Keratinocyte (primary cell): Measurements from ENCODE around the gene EXD3.

Experiments
- EZH2 ChIP-seq: IDR thresholded peaks from one replicate; pipeline ENCODE4 v1.6.1; 2012; ENCODE audit warnings: inconsistent platforms, mild to moderate bottlenecking, low read length, moderate library complexity
- TF ChIP-seq, protein P1 (sequence below), 3 experiments: IDR thresholded peaks in 1 of 3; conservative IDR thresholded peaks in 1 of 3; optimal IDR thresholded peaks in 1 of 3; 2 replicates in 2 of 3; 3 replicates in 1 of 3; pipeline versions ENCODE3 to v1.5.1; 2011; ENCODE audit warnings: low read length in 3 of 3, mild to moderate bottlenecking in 3 of 3, moderate library complexity in 2 of 3, control low read depth in 1 of 3, inconsistent platforms in 1 of 3; ENCODE audit not compliant: insufficient read depth in 2 of 3; ENCODE audit errors: extremely low read depth in 1 of 3

DNA sequence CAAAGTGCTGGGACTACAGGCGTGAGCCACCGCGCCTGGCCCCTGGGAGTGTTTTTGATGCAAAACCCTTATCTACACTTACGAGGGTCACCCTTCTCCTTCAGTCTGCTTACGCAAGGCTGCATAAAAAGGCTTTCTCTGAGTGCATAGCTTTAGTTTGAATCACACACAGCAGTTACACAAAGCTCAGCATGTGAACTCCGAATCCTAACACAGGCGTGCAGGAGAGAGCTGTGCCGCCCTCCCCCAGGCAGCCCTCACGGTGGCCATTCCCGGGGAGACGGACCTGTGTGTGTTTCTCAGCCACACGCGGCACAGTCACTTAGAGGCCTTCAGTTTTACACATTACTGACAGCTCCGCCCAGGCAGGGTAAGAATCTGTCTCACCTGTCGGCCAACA lies 26.7 kb downstream of the EXD3 start:
- no peak for TF ChIP-seq EZH2
- TF ChIP-seq, protein P1, sequence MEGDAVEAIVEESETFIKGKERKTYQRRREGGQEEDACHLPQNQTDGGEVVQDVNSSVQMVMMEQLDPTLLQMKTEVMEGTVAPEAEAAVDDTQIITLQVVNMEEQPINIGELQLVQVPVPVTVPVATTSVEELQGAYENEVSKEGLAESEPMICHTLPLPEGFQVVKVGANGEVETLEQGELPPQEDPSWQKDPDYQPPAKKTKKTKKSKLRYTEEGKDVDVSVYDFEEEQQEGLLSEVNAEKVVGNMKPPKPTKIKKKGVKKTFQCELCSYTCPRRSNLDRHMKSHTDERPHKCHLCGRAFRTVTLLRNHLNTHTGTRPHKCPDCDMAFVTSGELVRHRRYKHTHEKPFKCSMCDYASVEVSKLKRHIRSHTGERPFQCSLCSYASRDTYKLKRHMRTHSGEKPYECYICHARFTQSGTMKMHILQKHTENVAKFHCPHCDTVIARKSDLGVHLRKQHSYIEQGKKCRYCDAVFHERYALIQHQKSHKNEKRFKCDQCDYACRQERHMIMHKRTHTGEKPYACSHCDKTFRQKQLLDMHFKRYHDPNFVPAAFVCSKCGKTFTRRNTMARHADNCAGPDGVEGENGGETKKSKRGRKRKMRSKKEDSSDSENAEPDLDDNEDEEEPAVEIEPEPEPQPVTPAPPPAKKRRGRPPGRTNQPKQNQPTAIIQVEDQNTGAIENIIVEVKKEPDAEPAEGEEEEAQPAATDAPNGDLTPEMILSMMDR (optimal IDR thresholded peaks at IDR 0.05 in 1 of 3, IDR thresholded peaks at IDR 0.05 in 1 of 3, conservative IDR thresholded peaks at IDR 0.05 in 1 of 3; ENCODE audit: extremely low read depth in 1 of 3, insufficient read depth in 2 of 3, low read length in 3 of 3), result no peak
